Duodenal mucosa (tissue), 2 donors: ENCODE results near the gene CD79A.

Source experiments
- H3K27ac ChIP-seq: one replicate; pipeline ENCODE4 v1.7.0; 2013; ENCODE audit warnings: low read depth, low read length
- H3K27me3 ChIP-seq, 2 donors: one replicate each; pipeline ENCODE4 v1.7.0; 2013; ENCODE audit warnings: low read length in 2 of 2, control low read depth in 1 of 2; ENCODE audit not compliant: insufficient read depth in 2 of 2, control insufficient read depth in 1 of 2
- H3K36me3 ChIP-seq, 2 donors: one replicate each; pipeline ENCODE4 v1.7.0; 2013; ENCODE audit warnings: low read length in 2 of 2, control low read depth in 1 of 2; ENCODE audit not compliant: insufficient read depth in 2 of 2, control insufficient read depth in 1 of 2
- H3K4me1 ChIP-seq, 2 donors: one replicate each; pipeline ENCODE4 v1.7.0; 2013; ENCODE audit warnings: low read length in 2 of 2, control low read depth in 1 of 2; ENCODE audit not compliant: insufficient read depth in 2 of 2, control insufficient read depth in 1 of 2
- H3K4me3 ChIP-seq, 2 donors: one replicate each; pipeline ENCODE4 v1.7.0; 2013; ENCODE audit warnings: low read length in 2 of 2, low read depth in 1 of 2
- H3K9ac ChIP-seq, 2 donors: one replicate each; pipeline ENCODE4 v1.7.0; 2013; ENCODE audit warnings: low read length in 2 of 2, low read depth in 1 of 2
- H3K9me3 ChIP-seq, 2 donors: one replicate each; pipeline ENCODE4 v1.7.0; 2013; ENCODE audit warnings: low read length in 2 of 2, control low read depth in 1 of 2; ENCODE audit not compliant: control insufficient read depth in 1 of 2

CD79A gene

DNA sequence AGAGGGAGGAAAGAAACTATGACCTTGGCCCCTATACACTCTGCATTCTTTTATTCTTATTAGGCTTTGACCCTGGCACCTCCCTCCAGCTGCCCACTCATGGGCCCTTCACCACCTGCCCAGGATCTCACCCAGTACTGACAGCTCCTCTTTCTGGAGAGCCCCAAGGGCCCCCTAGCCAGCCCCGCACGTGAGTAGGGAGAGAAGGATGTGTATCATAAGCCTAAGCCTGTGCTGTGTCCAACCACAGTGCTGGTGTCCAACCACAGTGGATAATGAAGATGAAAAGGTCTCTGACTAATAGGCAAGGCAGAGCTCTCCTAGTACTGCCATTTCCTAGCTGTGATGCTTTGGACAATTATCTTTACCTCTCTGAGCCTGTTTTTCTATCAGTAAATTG lies 28.0 kb upstream of the CD79A start:
- Histone ChIP-seq H3K4me3 (no peak overlapping the region), H3K4me1 (no peaks in the 10 kb centered on the region), H3K27ac (no peak overlapping the region), H3K27me3 (peaks cover 5 to 6% of the 10 kb centered on the region in 2 donors), H3K9ac (no peak overlapping the region), H3K36me3 (no peaks in the 10 kb centered on the region), H3K9me3 (no peaks in the 10 kb centered on the region)

DNA sequence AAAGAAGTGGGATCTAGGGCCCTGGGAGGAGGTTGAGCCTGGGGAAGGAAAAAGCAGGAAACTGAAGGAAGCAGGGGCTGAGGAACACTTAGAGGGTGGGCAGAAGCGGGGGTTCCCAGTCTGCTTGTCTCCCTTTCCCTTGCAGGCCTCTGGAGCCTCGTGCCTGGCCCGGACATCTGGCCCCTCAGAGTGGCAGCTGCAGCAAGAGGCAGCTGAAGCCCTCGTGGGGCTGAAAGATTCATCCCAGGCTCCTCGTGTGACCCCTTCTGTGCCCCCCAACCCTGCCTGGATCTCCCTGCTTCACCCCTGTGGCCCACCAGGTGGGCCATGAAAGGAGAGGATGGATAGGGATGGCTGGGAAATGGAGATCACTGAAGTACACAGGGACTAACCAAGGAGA lies 26.7 kb upstream of the CD79A start:
- Histone ChIP-seq H3K27ac (no peak overlapping the region), H3K4me3 (no peak overlapping the region), H3K9ac (no peak overlapping the region), H3K9me3 (no peaks in the 10 kb centered on the region), H3K4me1 (no peaks in the 10 kb centered on the region), H3K27me3 (peaks cover 6 to 7% of the 10 kb centered on the region in 2 donors), H3K36me3 (no peaks in the 10 kb centered on the region)

- Histone ChIP-seq H3K9me3 (no peaks in the 10 kb centered on the region), H3K9ac (no peak overlapping the region), H3K27me3 (peaks cover 6 to 7% of the 10 kb centered on the region in 2 donors), H3K4me1 (no peaks in the 10 kb centered on the region), H3K4me3 (no peak overlapping the region), H3K27ac (no peak overlapping the region), H3K36me3 (no peaks in the 10 kb centered on the region)
These were observed 25.6 kb upstream of the CD79A start for GRCh38 chr19:41851456-41851855.

DNA sequence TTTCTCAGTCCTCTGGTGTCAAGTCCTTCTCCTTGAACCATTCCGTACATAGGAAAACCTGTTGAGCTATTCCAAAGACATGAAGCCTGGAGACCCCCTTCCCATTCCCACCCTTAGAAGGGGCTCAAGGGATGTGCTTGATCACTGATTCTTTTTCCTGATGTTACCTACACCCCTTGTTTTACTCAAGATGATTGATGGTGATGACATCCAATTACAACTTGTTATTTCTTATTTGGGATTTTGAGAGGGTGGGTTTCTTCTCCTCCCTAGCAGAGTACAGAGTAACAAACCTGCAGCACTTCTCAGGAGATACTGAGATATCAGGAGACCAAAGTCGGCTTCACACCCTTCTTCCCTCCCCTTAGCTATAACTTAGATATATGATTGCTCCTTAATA lies 23.7 kb upstream of the CD79A start:
- Histone ChIP-seq H3K36me3 (no peaks in the 10 kb centered on the region), H3K27me3 (peaks cover 6 to 7% of the 10 kb centered on the region in 2 donors), H3K4me3 (no peak overlapping the region), H3K27ac (no peak overlapping the region), H3K9ac (no peak overlapping the region), H3K4me1 (no peaks in the 10 kb centered on the region), H3K9me3 (no peaks in the 10 kb centered on the region)

DNA sequence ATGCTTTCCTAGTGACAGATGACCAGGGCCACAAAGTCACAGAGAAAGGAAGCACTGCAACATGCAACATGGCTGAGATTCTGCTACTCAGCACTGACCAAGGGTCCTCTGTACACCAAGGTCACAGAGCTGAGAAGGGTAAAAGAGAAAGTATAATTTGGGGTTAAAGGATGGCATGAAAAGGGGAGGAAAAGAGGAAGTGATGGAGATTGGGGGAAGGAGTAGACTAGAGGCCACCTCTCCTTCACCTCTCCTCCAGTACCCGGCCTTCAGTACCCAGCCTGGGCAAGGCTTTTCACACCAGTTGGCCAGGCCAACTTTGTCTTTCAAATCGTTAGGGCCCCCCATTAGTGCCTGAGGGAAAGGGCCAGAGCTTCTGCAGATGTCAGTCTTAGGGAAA lies 23.3 kb upstream of the CD79A start:
- H3K4me1 ChIP-seq, result no peaks in the 10 kb centered on the region
- H3K9ac ChIP-seq, result no peak overlapping the region
- peaks cover 6 to 7% of the 10 kb centered on the region in 2 donors for H3K27me3 ChIP-seq
- no peak overlapping the region for H3K27ac ChIP-seq
- no peaks in the 10 kb centered on the region for H3K36me3 ChIP-seq
- H3K9me3 ChIP-seq, result no peaks in the 10 kb centered on the region
- no peak overlapping the region for H3K4me3 ChIP-seq

DNA sequence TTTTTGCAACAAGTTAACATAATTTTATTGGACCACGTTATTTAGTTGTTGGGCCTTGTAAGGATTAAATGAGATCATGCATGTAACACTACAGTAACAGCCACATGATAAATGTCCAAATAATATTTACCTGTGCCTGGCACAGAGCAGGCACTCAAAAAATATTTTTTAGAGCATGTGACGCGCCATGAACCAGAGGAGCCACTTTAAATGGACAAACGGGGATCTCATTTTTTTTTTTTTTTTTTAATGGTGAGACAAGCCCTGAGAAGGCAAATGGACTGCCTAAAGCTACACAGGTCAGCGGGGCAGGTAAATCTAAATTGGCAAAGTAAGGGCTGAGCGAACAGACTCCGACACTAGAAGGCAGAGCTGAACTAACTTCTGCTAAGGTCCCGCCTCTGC lies 17.9 kb upstream of the CD79A start:
- peaks cover 0 to under 1% of the 10 kb centered on the region in 2 donors for H3K27me3 ChIP-seq
- no peak overlapping the region for H3K27ac ChIP-seq
- peaks cover 30 to 40% of the 10 kb centered on the region in 2 donors for H3K4me1 ChIP-seq
- peak overlapping the region; percentile 47 to 96 for H3K4me3 ChIP-seq
- no peaks in the 10 kb centered on the region for H3K9me3 ChIP-seq
- peaks cover 27 to 32% of the 10 kb centered on the region in 2 donors for H3K36me3 ChIP-seq
- H3K9ac ChIP-seq, result peak overlapping the region in 1 of 2 donors; percentile 38

DNA sequence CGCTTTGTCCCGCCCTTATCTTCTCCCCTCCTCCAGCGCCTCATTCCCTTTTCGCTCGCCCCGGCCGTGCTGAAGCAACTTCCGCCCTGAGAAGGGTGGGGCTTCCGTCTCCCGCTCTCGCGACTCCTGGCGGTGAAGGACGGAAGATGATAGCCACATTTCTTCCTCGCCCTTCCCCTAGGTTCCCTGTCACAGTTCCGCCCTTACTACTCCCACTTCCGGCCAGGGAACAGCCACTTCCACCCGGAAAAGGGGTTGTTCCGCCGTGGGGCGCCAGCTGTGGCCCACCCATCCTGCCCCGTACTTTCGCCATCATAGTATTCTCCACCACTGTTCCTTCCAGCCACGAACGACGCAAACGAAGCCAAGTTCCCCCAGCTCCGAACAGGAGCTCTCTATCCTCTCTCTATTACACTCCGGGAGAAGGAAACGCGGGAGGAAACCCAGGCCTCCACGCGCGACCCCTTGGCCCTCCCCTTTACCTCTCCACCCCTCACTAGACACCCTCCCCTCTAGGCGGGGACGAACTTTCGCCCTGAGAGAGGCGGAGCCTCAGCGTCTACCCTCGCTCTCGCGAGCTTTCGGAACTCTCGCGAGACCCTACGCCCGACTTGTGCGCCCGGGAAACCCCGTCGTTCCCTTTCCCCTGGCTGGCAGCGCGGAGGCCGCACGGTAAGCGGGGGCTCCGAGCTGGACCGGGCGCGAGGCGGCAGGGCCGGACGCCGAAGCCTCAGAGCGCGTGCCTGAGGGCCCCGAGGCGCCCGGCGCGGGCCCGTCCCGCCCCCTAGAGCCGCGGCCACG lies 17.3 kb upstream of the CD79A start, which contains the start of gene RPS19:
RPS19 (plus strand) TSS at position 638 of the 801 bp plus-strand sequence. CDS start 520 bp downstream, outside the sequence.
- Histone ChIP-seq H3K9me3 (no peaks in the 10 kb centered on the region), H3K9ac (peak within 1 kb of the TSS; percentile 83 to 95), H3K36me3 (peaks cover 33 to 38% of the 10 kb centered on the region in 2 donors), H3K27ac (peak within 1 kb of the TSS; percentile 91), H3K4me3 (peak within 1 kb of the TSS; percentile 90 to 96), H3K4me1 (peaks cover 36 to 46% of the 10 kb centered on the region in 2 donors), H3K27me3 (no peaks in the 10 kb centered on the region)

DNA sequence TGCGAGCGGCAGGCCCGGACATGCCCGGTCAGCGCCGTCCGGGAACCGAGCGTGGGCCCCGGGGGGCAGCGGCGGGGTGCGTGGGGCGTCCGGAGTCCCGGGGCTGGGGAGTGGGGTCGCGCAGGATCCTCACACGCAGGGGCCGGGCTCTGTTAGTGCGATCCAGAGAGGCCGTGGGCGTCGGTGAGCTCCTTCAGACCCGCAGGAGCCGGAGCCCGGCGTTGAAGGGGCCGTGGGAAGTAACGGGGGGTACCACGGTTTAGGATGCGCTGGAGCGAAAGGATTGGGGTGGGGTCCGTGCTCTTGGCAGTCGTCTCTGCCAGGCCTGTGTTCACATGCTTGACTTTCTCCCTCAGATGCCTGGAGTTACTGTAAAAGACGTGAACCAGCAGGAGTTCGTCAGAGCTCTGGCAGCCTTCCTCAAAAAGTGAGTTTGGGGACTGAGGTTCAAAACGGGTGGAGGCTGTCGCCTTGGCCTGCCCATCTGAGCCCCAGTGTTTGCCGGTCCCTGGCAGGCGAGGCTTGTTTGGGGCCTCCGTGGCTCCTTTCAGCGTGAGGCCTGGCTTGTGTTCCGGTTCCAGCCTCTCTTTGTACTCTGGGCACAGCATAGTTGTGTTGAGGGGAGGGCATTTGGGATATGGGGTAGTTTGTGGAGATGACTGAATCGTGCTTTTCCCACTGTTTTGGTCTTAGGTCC lies 16.5 kb upstream of the CD79A start:
- Histone ChIP-seq H3K9ac (peak overlapping the region; percentile 83 to 95), H3K27me3 (no peaks in the 10 kb centered on the region), H3K36me3 (peaks cover 37 to 45% of the 10 kb centered on the region in 2 donors), H3K27ac (peak overlapping the region; percentile 91), H3K4me1 (peaks cover 42 to 52% of the 10 kb centered on the region in 2 donors), H3K9me3 (no peaks in the 10 kb centered on the region), H3K4me3 (peak overlapping the region; percentile 90 to 96)

DNA sequence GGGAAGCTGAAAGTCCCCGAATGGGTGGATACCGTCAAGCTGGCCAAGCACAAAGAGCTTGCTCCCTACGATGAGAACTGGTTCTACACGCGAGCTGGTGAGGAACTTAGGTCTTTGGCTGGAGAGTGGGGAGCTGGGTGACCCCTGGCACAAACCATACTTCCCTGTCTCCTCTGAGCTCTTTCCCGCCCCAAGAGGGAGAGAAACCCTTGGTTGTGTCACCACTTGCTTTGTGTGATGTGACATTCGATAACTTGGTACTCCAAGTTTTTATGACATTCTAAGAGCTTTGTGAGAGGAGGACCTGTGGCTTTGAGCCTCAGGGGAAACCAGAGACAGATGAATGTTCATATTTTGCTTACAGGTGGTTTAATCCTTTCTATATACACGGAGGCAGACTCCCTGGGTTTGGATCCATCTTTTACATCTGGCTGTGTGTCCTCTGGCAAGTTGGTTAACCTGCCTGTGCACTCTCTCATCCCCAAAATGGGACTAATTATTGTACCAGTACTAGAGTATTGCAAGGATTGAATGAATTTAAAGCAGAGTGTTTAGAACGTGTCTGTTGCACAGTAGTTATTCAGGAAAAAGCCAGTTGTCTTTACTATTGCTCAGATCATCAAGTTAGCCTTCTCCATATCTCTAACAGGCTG lies 15.8 kb upstream of the CD79A start:
- H3K9me3 ChIP-seq, result no peaks in the 10 kb centered on the region
- H3K36me3 ChIP-seq, result peaks cover 39 to 46% of the 10 kb centered on the region in 2 donors

GRCh38 chr19:41861846-41862245 lies 15.2 kb upstream of the CD79A start:
- Histone ChIP-seq H3K4me1 (peaks cover 49 to 60% of the 10 kb centered on the region in 2 donors), H3K9ac (peak overlapping the region; percentile 83 to 95), H3K9me3 (no peaks in the 10 kb centered on the region), H3K27ac (no peak overlapping the region), H3K4me3 (peak overlapping the region; percentile 90 to 96), H3K27me3 (no peaks in the 10 kb centered on the region), H3K36me3 (peaks cover 42 to 48% of the 10 kb centered on the region in 2 donors)

More for the DNA sequence above, 15.8 kb upstream of the CD79A start:
- H3K27me3 ChIP-seq, result no peaks in the 10 kb centered on the region
- H3K9ac ChIP-seq, result peak overlapping the region; percentile 83 to 95
- no peak overlapping the region for H3K27ac ChIP-seq
- H3K4me1 ChIP-seq, result peaks cover 45 to 54% of the 10 kb centered on the region in 2 donors
- H3K4me3 ChIP-seq, result peak overlapping the region; percentile 90 to 96
